GM20000 (cell line): ENCODE results near the gene GTPBP2.
A peak's percentile ranks its signal among the peaks of the same experiment; 100 is the strongest.

Experiments
- DNase-seq: peaks from one replicate; pipeline ENCODE4 v3.0.0; 2012; ENCODE audit warnings: low spot score
- TF ChIP-seq, protein P1 (sequence below): IDR thresholded peaks from 2 replicates; pipeline ENCODE4 v1.5.1; 2012; ENCODE audit warnings: mild to moderate bottlenecking, control low read depth; ENCODE audit errors: extremely low read depth, missing control alignments

Gene GTPBP2

DNA sequence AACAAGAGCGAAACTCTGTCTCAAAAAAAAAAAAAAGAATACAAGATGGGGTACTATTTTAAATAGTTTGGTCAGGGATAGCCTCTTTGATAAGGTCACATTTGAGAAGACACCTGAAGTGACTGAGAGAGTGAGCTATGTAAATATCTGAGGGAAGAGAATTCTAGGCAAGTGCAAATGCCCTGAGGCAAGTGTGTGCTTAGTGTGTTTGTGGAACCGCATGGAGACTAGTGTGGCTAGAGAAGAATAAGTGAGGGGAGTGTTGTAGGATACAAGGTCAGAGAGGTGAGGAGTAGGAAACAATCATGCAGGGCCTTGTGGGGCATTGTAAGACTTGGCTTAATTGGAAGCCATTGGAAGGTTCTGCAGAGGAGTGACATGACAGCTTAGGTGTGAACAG, 19.2 kb upstream of the GTPBP2 start:
- no peak for DNase-seq
- TF ChIP-seq, protein P1, sequence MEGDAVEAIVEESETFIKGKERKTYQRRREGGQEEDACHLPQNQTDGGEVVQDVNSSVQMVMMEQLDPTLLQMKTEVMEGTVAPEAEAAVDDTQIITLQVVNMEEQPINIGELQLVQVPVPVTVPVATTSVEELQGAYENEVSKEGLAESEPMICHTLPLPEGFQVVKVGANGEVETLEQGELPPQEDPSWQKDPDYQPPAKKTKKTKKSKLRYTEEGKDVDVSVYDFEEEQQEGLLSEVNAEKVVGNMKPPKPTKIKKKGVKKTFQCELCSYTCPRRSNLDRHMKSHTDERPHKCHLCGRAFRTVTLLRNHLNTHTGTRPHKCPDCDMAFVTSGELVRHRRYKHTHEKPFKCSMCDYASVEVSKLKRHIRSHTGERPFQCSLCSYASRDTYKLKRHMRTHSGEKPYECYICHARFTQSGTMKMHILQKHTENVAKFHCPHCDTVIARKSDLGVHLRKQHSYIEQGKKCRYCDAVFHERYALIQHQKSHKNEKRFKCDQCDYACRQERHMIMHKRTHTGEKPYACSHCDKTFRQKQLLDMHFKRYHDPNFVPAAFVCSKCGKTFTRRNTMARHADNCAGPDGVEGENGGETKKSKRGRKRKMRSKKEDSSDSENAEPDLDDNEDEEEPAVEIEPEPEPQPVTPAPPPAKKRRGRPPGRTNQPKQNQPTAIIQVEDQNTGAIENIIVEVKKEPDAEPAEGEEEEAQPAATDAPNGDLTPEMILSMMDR = no peak

DNA sequence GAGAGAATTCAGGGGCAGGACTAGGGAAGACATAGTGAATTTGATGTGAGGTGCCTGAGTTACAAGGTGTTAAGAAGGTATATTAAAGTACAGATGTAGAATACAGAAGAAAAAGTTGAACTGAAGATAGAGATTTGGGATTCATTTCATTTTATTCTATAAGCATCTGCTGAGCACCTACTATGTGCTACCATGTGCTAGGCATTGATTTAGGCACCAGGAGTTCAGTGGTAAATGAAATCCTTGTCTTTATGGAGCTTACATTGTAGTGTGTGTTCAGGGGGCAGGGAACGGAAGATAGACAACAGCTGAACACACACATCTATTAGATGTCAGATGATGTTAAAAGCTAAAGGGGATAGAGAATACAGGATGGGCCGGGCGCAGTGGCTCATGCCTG, 18.5 kb upstream of the GTPBP2 start:
- TF ChIP-seq, protein P1 = no peak
- no peak for DNase-seq

DNA sequence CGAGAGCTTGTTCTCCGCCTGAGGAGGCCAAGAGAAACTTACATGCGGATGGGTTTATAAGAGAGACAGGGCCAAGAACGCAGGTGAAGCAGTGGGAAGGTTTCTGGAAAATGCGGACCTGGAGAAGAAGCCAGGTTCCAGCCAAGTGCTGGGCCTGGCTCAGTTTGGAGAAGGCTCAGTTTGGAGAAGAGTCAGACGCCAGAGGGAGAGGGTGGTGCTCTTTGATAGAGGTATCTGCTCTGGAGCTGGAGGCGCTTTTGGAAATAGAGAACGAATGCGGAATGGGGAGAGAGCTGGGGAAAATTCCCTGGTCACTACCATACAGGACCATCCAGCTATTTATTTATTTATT, 16.5 kb upstream of the GTPBP2 start:
- no peak for DNase-seq
- TF ChIP-seq, protein P1 = no peak

DNA sequence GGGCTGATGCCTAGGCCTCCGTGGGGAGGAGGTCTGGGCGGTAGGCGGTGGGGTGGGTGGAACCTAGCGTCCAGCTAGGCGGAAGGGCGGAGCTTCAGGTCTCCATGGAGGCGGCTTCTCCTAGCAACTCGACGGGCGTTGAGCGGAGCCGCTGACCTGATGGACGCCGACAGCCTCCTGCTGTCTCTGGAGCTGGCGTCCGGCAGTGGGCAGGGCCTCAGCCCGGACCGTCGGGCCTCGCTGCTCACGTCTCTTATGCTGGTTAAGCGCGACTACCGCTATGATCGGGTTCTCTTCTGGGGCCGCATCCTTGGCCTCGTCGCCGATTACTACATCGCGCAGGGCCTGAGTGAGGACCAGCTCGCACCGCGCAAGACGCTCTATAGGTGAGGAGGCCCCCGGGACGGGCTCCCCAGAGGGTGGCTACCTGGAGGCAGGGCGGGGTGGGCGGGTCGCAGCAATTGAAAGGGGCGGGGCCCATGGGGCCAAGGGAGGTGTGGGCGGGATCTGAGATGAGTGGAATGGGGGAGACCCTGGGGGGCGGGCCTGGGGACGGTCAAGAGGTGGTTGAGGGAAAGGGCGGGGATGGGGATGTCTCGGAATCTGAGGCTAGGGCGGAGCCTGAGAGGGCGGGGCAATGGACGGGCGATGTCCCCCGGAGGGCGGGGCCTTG, 16.0 kb upstream of the GTPBP2 start, which contains the start of gene RSPH9:
TSS of gene RSPH9 (plus strand) at position 97 of the 673 bp plus-strand sequence. CDS start at position 160, 63 bp downstream.
- TF ChIP-seq, protein P1 = no peak
- DNase-seq = peak; percentile 72

DNA sequence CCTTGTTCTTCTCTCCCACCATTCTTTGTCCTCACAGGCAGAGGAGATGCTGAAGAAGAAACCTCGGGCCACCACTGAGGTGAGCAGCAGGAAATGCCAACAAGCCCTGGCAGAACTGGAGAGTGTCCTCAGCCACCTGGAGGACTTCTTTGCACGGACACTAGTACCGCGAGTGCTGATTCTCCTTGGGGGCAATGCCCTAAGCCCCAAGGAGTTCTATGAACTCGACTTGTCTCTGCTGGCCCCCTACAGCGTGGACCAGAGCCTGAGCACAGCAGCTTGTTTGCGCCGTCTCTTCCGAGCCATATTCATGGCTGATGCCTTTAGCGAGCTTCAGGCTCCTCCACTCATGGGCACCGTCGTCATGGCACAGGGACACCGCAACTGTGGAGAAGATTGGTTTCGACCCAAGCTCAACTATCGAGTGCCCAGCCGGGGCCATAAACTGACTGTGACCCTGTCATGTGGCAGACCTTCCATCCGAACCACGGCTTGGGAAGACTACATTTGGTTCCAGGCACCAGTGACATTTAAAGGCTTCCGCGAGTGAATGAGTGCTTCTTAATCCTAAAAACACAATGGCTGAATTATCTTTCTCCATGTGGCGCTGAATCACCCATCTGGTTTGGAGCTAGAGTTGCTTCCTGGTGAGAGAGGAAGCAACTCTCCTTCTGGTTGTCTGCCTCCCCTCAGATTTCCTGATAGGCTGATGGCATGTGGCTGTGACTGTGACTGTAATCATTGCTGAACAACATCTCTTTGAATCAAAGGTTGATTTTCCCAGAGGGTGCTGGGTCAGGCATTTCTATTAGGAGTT, 11.1 kb upstream of the GTPBP2 start:
- TF ChIP-seq, protein P1 = no peak
- DNase-seq = no peak

DNA sequence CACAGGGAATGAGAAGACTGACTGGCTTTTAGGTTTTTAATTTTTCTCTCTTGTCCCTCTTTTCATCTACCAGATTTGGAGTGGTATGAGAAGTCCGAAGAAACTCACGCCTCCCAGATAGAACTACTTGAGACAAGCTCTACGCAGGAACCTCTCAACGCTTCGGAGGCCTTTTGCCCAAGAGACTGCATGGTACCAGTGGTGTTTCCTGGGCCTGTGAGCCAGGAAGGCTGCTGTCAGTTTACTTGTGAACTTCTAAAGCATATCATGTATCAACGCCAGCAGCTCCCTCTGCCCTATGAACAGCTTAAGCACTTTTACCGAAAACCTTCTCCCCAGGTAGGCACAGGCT, 7.2 kb upstream of the GTPBP2 start:
- TF ChIP-seq, protein P1 = no peak
- DNase-seq = no peak
